Measurements from ENCODE around the gene COL4A2.
"Not testable (repeated sequence)": the region's sequence is repeated elsewhere in the genome, so short reads cannot be mapped to it uniquely, and the experiment has no call there.

The COL4A2 gene

GRCh38 chr13:110495881-110496280, 188.8 kb downstream of the COL4A2 start:
- POLR2A ChIA-PET = no interaction called here
- DNase-seq (ENCODE audit: extremely low spot score) = no peak
- TF ChIP-seq SUZ12 (IDR thresholded peaks at IDR 0.05) = no peak
- CTCF ChIA-PET = no interaction called here

- DNase-seq (ENCODE audit: extremely low spot score) = no peak
- CTCF ChIA-PET = no interaction called here
- POLR2A ChIA-PET = no interaction called here
- no peak for TF ChIP-seq FOXA1 (IDR thresholded peaks at IDR 0.05)
- TF ChIP-seq SUZ12 (IDR thresholded peaks at IDR 0.05) = no peak
- no peak for TF ChIP-seq CTBP1 (IDR thresholded peaks at IDR 0.05; ENCODE audit: borderline replicate concordance)
- no peak for TF ChIP-seq BHLHE40 (IDR thresholded peaks at IDR 0.05; ENCODE audit: borderline replicate concordance)
- no peak for TF ChIP-seq FOXK2 (IDR thresholded peaks at IDR 0.05)
- TF ChIP-seq FOXM1 (IDR thresholded peaks at IDR 0.05; ENCODE audit: borderline replicate concordance) = no peak
- TF ChIP-seq ARNT (IDR thresholded peaks at IDR 0.05) = no peak
- TF ChIP-seq HDGF (IDR thresholded peaks at IDR 0.05; ENCODE audit: borderline replicate concordance) = no peak
- no peak for TF ChIP-seq LEF1 (IDR thresholded peaks at IDR 0.05; ENCODE audit: borderline replicate concordance)
- TF ChIP-seq NFRKB (IDR thresholded peaks at IDR 0.05) = no peak
- no peak for TF ChIP-seq ZNF384 (IDR thresholded peaks at IDR 0.05)
- TF ChIP-seq PKNOX1 (IDR thresholded peaks at IDR 0.05) = no peak
- TF ChIP-seq ELF4 (IDR thresholded peaks at IDR 0.05) = no peak
- no peak for TF ChIP-seq SP1 (IDR thresholded peaks at IDR 0.05)
- TF ChIP-seq L3MBTL2 (conservative IDR thresholded peaks at IDR 0.05) = no peak
- no peak for TF ChIP-seq TARDBP (IDR thresholded peaks at IDR 0.05)
These were observed 189.2 kb downstream of the COL4A2 start for GRCh38 chr13:110496281-110496680.

GRCh38 chr13:110497003-110497402, 189.9 kb downstream of the COL4A2 start:
- no peak for DNase-seq (ENCODE audit: extremely low spot score)
- TF ChIP-seq BHLHE40 (IDR thresholded peaks at IDR 0.05; ENCODE audit: borderline replicate concordance) (no peak), PKNOX1 (IDR thresholded peaks at IDR 0.05) (no peak), ZNF384 (IDR thresholded peaks at IDR 0.05) (no peak), L3MBTL2 (conservative IDR thresholded peaks at IDR 0.05) (no peak)
- ChIA-PET POLR2A (no interaction called here), CTCF (no interaction called here)

- POLR2A ChIA-PET; DNase-seq (ENCODE audit: extremely low spot score); CTCF ChIA-PET: not testable (repeated sequence)
These were observed 190.8 kb downstream of the COL4A2 start for GRCh38 chr13:110497896-110498295.

GRCh38 chr13:110498327-110498726, 191.2 kb downstream of the COL4A2 start:
- TF ChIP-seq ZNF384 (IDR thresholded peaks at IDR 0.05) (no peak), LEF1 (IDR thresholded peaks at IDR 0.05; ENCODE audit: borderline replicate concordance) (no peak), NFRKB (IDR thresholded peaks at IDR 0.05) (no peak), SUZ12 (IDR thresholded peaks at IDR 0.05) (no peak), TARDBP (IDR thresholded peaks at IDR 0.05) (no peak), SP1 (IDR thresholded peaks at IDR 0.05) (no peak), L3MBTL2 (conservative IDR thresholded peaks at IDR 0.05) (no peak), FOXM1 (IDR thresholded peaks at IDR 0.05; ENCODE audit: borderline replicate concordance) (no peak), BHLHE40 (IDR thresholded peaks at IDR 0.05; ENCODE audit: borderline replicate concordance) (no peak), FOXA1 (IDR thresholded peaks at IDR 0.05) (no peak), PKNOX1 (IDR thresholded peaks at IDR 0.05) (no peak)
- CTCF ChIA-PET = no interaction called here
- POLR2A ChIA-PET = no interaction called here
- no peak for DNase-seq (ENCODE audit: extremely low spot score)

GRCh38 chr13:110498765-110499164, 191.7 kb downstream of the COL4A2 start:
- POLR2A ChIA-PET = no interaction called here
- no peak for DNase-seq (ENCODE audit: extremely low spot score)
- CTCF ChIA-PET = no interaction called here
- TF ChIP-seq ARNT (IDR thresholded peaks at IDR 0.05) = no peak
- no peak for TF ChIP-seq LEF1 (IDR thresholded peaks at IDR 0.05; ENCODE audit: borderline replicate concordance)
- TF ChIP-seq SP1 (IDR thresholded peaks at IDR 0.05) = no peak
- no peak for TF ChIP-seq FOXA1 (IDR thresholded peaks at IDR 0.05)
- no peak for TF ChIP-seq SUZ12 (IDR thresholded peaks at IDR 0.05)
- no peak for TF ChIP-seq ELF4 (IDR thresholded peaks at IDR 0.05)
- no peak for TF ChIP-seq BHLHE40 (IDR thresholded peaks at IDR 0.05; ENCODE audit: borderline replicate concordance)
- no peak for TF ChIP-seq NFRKB (IDR thresholded peaks at IDR 0.05)
- no peak for TF ChIP-seq FOXK2 (IDR thresholded peaks at IDR 0.05)
- TF ChIP-seq FOXM1 (IDR thresholded peaks at IDR 0.05; ENCODE audit: borderline replicate concordance) = no peak

- TF ChIP-seq FOXM1 (IDR thresholded peaks at IDR 0.05; ENCODE audit: borderline replicate concordance) (no peak), SP1 (IDR thresholded peaks at IDR 0.05) (no peak), ZNF384 (IDR thresholded peaks at IDR 0.05) (no peak), HDGF (IDR thresholded peaks at IDR 0.05; ENCODE audit: borderline replicate concordance) (no peak), CTBP1 (IDR thresholded peaks at IDR 0.05; ENCODE audit: borderline replicate concordance) (no peak), LEF1 (IDR thresholded peaks at IDR 0.05; ENCODE audit: borderline replicate concordance) (no peak)
- POLR2A ChIA-PET = no interaction called here
- CTCF ChIA-PET = no interaction called here
These were observed 192.7 kb downstream of the COL4A2 start for GRCh38 chr13:110499621-110500281.

More at GRCh38 chr13:110499621-110500281, 192.7 kb downstream of the COL4A2 start:
- no peak for DNase-seq (ENCODE audit: extremely low spot score)
